Cardiac fibroblast (primary cell): ENCODE data around the gene GLT6D1.

ENCODE experiments used
- DNase-seq, 2 donors: peaks; one replicate each; pipeline versions ENCODE4 v3.0.0 to v3.0.0-alpha.2; 2010; ENCODE audit warnings: low read depth in 2 of 2
- H3K4me3 ChIP-seq, 2 donors: replicated peaks in 1 of 2; 1 replicate in 1 of 2; 2 replicates in 1 of 2; pipeline ENCODE4 v1.5.1; 2011; ENCODE audit warnings: low read depth in 2 of 2, low read length in 2 of 2, mild to moderate bottlenecking in 2 of 2, moderate library complexity in 1 of 2
- CTCF ChIP-seq: IDR thresholded peaks from one replicate; pipeline ENCODE4 v1.5.1; 2011; ENCODE audit warnings: low read depth, mild to moderate bottlenecking, low read length, inconsistent platforms

GLT6D1 gene

GRCh38 chr9:135639196-135639595 is at the start of gene GLT6D1:
Gene GLT6D1, minus strand, starts transcription at chr9:135639540. Its CDS starts 353 bp downstream, at chr9:135639187.
- TF ChIP-seq CTCF: no peak
- no peak for DNase-seq
- no peak within 1 kb of the TSS for H3K4me3 ChIP-seq

GRCh38 chr9:135689011-135689410 is 49.7 kb upstream of the GLT6D1 start:
- no peak overlapping the region for H3K4me3 ChIP-seq
- TF ChIP-seq CTCF: no peak
- DNase-seq: no peak

GRCh38 chr9:135687216-135687615 is 47.9 kb upstream of the GLT6D1 start:
- no peak for DNase-seq
- H3K4me3 ChIP-seq: no peak overlapping the region
- no peak for TF ChIP-seq CTCF

- no peak overlapping the region for H3K4me3 ChIP-seq
- no peak for TF ChIP-seq CTCF
- no peak for DNase-seq
Measured at GRCh38 chr9:135684691-135685090, 45.4 kb upstream of the GLT6D1 start.

GRCh38 chr9:135683401-135684034 is 44.2 kb upstream of the GLT6D1 start:
- DNase-seq: no peak
- TF ChIP-seq CTCF: no peak

GRCh38 chr9:135681161-135681560 is 41.8 kb upstream of the GLT6D1 start:
- DNase-seq: no peak
- no peak for TF ChIP-seq CTCF
- H3K4me3 ChIP-seq: no peak overlapping the region

More at GRCh38 chr9:135683401-135684034, 44.2 kb upstream of the GLT6D1 start:
- no peak overlapping the region for H3K4me3 ChIP-seq

- H3K4me3 ChIP-seq: no peak overlapping the region
- no peak for DNase-seq
- TF ChIP-seq CTCF: no peak
Measured at GRCh38 chr9:135680056-135680455, 40.7 kb upstream of the GLT6D1 start.
